Measurements from ENCODE around the gene PDE1C.

The PDE1C gene

GRCh38 chr7:31785101-31785500 is 285.1 kb downstream of the PDE1C start:
- no peaks in the 10 kb centered on the region for H3K36me3 ChIP-seq (replicated peaks; ENCODE audit: low read depth, low read length)
- H3K27me3 ChIP-seq (ENCODE audit: low read depth, low read length): no peaks in the 10 kb centered on the region
- H3K27ac ChIP-seq (ENCODE audit: low read length): no peak overlapping the region
- no peaks in the 10 kb centered on the region for H3K79me2 ChIP-seq (ENCODE audit: low read length)
- no peaks in the 10 kb centered on the region for H3K4me1 ChIP-seq (ENCODE audit: low read length)
- no peak overlapping the region for H3K9ac ChIP-seq (ENCODE audit: low read length)
- TF ChIP-seq CTCF (IDR thresholded peaks at IDR 0.05; ENCODE audit: low read depth, low read length): no peak
- TF ChIP-seq EZH2phosphoT487 (IDR thresholded peaks at IDR 0.05; ENCODE audit: low read depth): no peak
- no peak overlapping the region for H2AFZ ChIP-seq (ENCODE audit: low read depth, low read length)
- H4K20me1 ChIP-seq (ENCODE audit: insufficient read depth, low read length): no peaks in the 10 kb centered on the region
- no peaks in the 10 kb centered on the region for H3K9me3 ChIP-seq (ENCODE audit: insufficient read depth, low read length)
- no peak overlapping the region for H3K4me2 ChIP-seq (ENCODE audit: low read length)
- no peak overlapping the region for H3K4me3 ChIP-seq (ENCODE audit: low read length)

- Histone ChIP-seq H3K27ac (ENCODE audit: low read length) (no peak overlapping the region), H4K20me1 (ENCODE audit: insufficient read depth, low read length) (no peaks in the 10 kb centered on the region), H3K9me3 (ENCODE audit: insufficient read depth, low read length) (no peaks in the 10 kb centered on the region), H3K79me2 (ENCODE audit: low read length) (no peaks in the 10 kb centered on the region), H3K9ac (ENCODE audit: low read length) (no peak overlapping the region), H3K36me3 (replicated peaks; ENCODE audit: low read depth, low read length) (no peaks in the 10 kb centered on the region), H3K4me2 (ENCODE audit: low read length) (no peak overlapping the region), H3K4me3 (ENCODE audit: low read length) (no peak overlapping the region), H3K4me1 (ENCODE audit: low read length) (no peaks in the 10 kb centered on the region), H2AFZ (ENCODE audit: low read depth, low read length) (no peak overlapping the region), H3K27me3 (ENCODE audit: low read depth, low read length) (no peaks in the 10 kb centered on the region)
- TF ChIP-seq CTCF (IDR thresholded peaks at IDR 0.05; ENCODE audit: low read depth, low read length) (no peak), EZH2phosphoT487 (IDR thresholded peaks at IDR 0.05; ENCODE audit: low read depth) (no peak)
Observed at GRCh38 chr7:31783221-31783620, 287.0 kb downstream of the PDE1C start.

GRCh38 chr7:31782411-31782991 is 287.7 kb downstream of the PDE1C start:
- H4K20me1 ChIP-seq (ENCODE audit: insufficient read depth, low read length): no peaks in the 10 kb centered on the region
- H3K27ac ChIP-seq (ENCODE audit: low read length): no peak overlapping the region
- H3K4me3 ChIP-seq (ENCODE audit: low read length): no peak overlapping the region
- H3K4me1 ChIP-seq (ENCODE audit: low read length): no peaks in the 10 kb centered on the region
- H2AFZ ChIP-seq (ENCODE audit: low read depth, low read length): no peak overlapping the region
- no peaks in the 10 kb centered on the region for H3K27me3 ChIP-seq (ENCODE audit: low read depth, low read length)
- no peak overlapping the region for H3K4me2 ChIP-seq (ENCODE audit: low read length)
- H3K36me3 ChIP-seq (replicated peaks; ENCODE audit: low read depth, low read length): no peaks in the 10 kb centered on the region
- TF ChIP-seq CTCF (IDR thresholded peaks at IDR 0.05; ENCODE audit: low read depth, low read length): peak; percentile 53
- TF ChIP-seq EZH2phosphoT487 (IDR thresholded peaks at IDR 0.05; ENCODE audit: low read depth): no peak
- H3K9me3 ChIP-seq (ENCODE audit: insufficient read depth, low read length): no peaks in the 10 kb centered on the region
- no peaks in the 10 kb centered on the region for H3K79me2 ChIP-seq (ENCODE audit: low read length)
- no peak overlapping the region for H3K9ac ChIP-seq (ENCODE audit: low read length)

GRCh38 chr7:31778296-31778695 is 291.9 kb downstream of the PDE1C start:
- no peaks in the 10 kb centered on the region for H3K79me2 ChIP-seq (ENCODE audit: low read length)
- no peaks in the 10 kb centered on the region for H3K4me1 ChIP-seq (ENCODE audit: low read length)
- H3K9me3 ChIP-seq (ENCODE audit: insufficient read depth, low read length): no peaks in the 10 kb centered on the region
- no peak overlapping the region for H3K4me3 ChIP-seq (ENCODE audit: low read length)
- no peaks in the 10 kb centered on the region for H4K20me1 ChIP-seq (ENCODE audit: insufficient read depth, low read length)
- no peak for TF ChIP-seq CTCF (IDR thresholded peaks at IDR 0.05; ENCODE audit: low read depth, low read length)
- TF ChIP-seq EZH2phosphoT487 (IDR thresholded peaks at IDR 0.05; ENCODE audit: low read depth): no peak
- no peak overlapping the region for H3K27ac ChIP-seq (ENCODE audit: low read length)
- no peak overlapping the region for H3K9ac ChIP-seq (ENCODE audit: low read length)
- no peak overlapping the region for H3K4me2 ChIP-seq (ENCODE audit: low read length)
- H3K36me3 ChIP-seq (replicated peaks; ENCODE audit: low read depth, low read length): no peaks in the 10 kb centered on the region
- no peaks in the 10 kb centered on the region for H3K27me3 ChIP-seq (ENCODE audit: low read depth, low read length)
- no peak overlapping the region for H2AFZ ChIP-seq (ENCODE audit: low read depth, low read length)

Data from OCI-LY3 (cell line).